AG04450 (cell line): Measurements from ENCODE around the gene LTBP4. TPM values are rescaled to one million over a fixed set of nuclear protein-coding genes. Genes with fewer than 3 reads are reported as not detected.

Experiments used
- CTCF ChIA-PET: fragments of 300-600, 350-600 bp; formaldehyde crosslinking; extraction: SDS; loops from one replicate; lab custom pipeline; 2022; ENCODE audit warnings: antibody characterized with exemption, inconsistent platforms; lab: Charles Lee
- POLR2A ChIA-PET: fragments of 350-600 bp; formaldehyde crosslinking; extraction: SDS; loops from one replicate; lab custom pipeline; 2021; ENCODE audit warnings: antibody characterized with exemption, inconsistent platforms; lab: Yijun Ruan, JAX
- DNase-seq: peaks from one replicate; pipeline ENCODE4 v3.0.0-alpha.2; 2011; ENCODE audit warnings: low read depth, low spot score
- H3K27ac ChIP-seq: one replicate; pipeline ENCODE4 v1.5.1; 2012; ENCODE audit warnings: low read depth, low read length, control low read depth
- H3K27me3 ChIP-seq: one replicate; pipeline ENCODE4 v1.6.0; 2012; ENCODE audit warnings: low read length; ENCODE audit not compliant: control insufficient read depth, insufficient read depth
- H3K4me3 ChIP-seq: 2 replicates; pipeline ENCODE4 v1.5.1; 2011; ENCODE audit warnings: mild to moderate bottlenecking, low read depth, low read length, control low read depth
- H3K9me3 ChIP-seq: 2 replicates; pipeline ENCODE4 v1.5.1; 2012; ENCODE audit warnings: low read length; ENCODE audit not compliant: control insufficient read depth, insufficient read depth
- CTCF ChIP-seq: IDR thresholded peaks from 2 replicates; pipeline ENCODE4 v1.5.1; 2011; ENCODE audit warnings: low read depth, low read length, control low read depth, inconsistent platforms
- polyA minus RNA-seq: library from RNA; depleted of rRNA, polyadenylated mRNA; stranded (reverse); fragments of >200 nt; gene quantifications from 2 replicates; pipeline ENCODE4 v1.2.3, GENCODE V29; 2011; rRNA and poly(A)+ RNA removed
- polyA plus RNA-seq: library from polyadenylated mRNA; depleted of rRNA; stranded (reverse); fragments of >200 nt; gene quantifications from 2 replicates; pipeline ENCODE4 v1.2.3, GENCODE V29; 2011; rRNA removed

Gene LTBP4
- 41.3 and 70.3 TPM in 2 replicates for polyA plus RNA-seq
- 41.9 and 53.5 TPM in 2 replicates for polyA minus RNA-seq

DNA sequence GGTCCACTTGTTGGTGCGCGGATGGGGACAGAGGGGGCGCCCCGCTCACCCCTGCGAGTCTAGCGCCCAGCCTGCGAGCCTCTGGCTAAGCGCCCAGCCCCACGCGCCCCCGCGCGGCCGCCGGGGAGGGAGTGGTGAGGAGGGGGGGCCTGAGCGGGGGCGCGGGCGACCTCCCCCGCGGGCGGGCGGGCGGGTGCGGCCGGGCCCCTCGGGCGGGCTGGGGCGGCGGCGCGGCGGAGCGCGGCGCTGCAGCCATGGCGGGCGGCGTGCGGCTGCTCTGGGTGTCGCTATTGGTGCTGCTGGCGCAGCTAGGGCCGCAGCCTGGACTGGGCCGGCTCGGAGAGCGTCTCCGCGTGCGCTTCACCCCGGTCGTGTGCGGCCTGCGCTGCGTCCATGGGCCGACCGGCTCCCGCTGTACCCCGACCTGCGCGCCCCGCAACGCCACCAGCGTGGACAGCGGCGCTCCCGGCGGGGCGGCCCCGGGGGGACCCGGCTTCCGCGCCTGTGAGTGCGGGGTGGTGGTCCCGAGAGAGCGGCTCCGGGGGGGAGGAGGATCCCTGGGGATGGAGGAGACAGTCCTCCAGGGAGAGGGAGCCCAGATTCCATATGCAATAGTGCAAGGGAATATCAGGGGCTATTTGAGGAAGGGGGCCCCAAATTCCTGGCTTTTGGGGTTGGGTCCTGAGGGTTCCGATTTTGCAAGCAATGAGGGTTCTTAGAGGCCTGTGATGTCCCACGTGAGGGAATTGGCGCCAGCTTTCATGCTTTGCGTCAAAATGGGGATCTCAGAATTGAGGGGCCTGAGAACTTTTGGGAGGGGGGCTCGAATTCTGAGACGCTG, at the start of gene LTBP4:
TSS of gene LTBP4 (plus strand) at position 236 of the 841 bp plus-strand sequence. CDS start at position 255, 19 bp downstream.
- peaks cover 2% of the 10 kb centered on the region; the same call in 1 of the 2 replicates for H3K9me3 ChIP-seq
- ChIA-PET CTCF (interaction anchor here (0.8 to 3.8 kb wide), 9 partner anchors 33 to 320 kb away, joined by 3 to 19 read pairs (median 4); no protein-coding TSS in a partner anchor), POLR2A (no interaction called here)
- no peaks in the 10 kb centered on the region for H3K27me3 ChIP-seq
- peak within 1 kb of the TSS; percentile 69 for H3K4me3 ChIP-seq
- peak; percentile 15; the same call in 1 of the 2 replicates for TF ChIP-seq CTCF
- DNase-seq, result no peak
- peak within 1 kb of the TSS; percentile 21 for H3K27ac ChIP-seq

GRCh38 chr19:40552848-40553247, 48.3 kb upstream of the LTBP4 start:
- no peak for DNase-seq
- TF ChIP-seq CTCF, result no peak
- no peaks in the 10 kb centered on the region; the same call in 1 of the 2 replicates for H3K9me3 ChIP-seq
- no peak overlapping the region for H3K4me3 ChIP-seq
- ChIA-PET CTCF (interaction anchor here (1.4 kb wide), 1 partner anchor 11 kb away, joined by 12 read pairs; no protein-coding TSS in a partner anchor), POLR2A (no interaction called here)
- no peak overlapping the region for H3K27ac ChIP-seq
- H3K27me3 ChIP-seq, result peaks cover 51% of the 10 kb centered on the region

GRCh38 chr19:40553885-40554857, 47.0 kb upstream of the LTBP4 start:
- CTCF ChIA-PET, result no interaction called here
- Histone ChIP-seq H3K27ac (no peak overlapping the region), H3K27me3 (peaks cover 48% of the 10 kb centered on the region), H3K9me3 (no peaks in the 10 kb centered on the region; the same call in 1 of the 2 replicates), H3K4me3 (no peak overlapping the region)
- POLR2A ChIA-PET, result no interaction called here
- no peak for TF ChIP-seq CTCF
- DNase-seq, result no peak

- POLR2A ChIA-PET, result interaction anchor here (1.1 kb wide), 1 partner anchor 14 kb away, joined by 4 read pairs; no protein-coding TSS in a partner anchor
- H3K4me3 ChIP-seq, result no peak overlapping the region
- peaks cover 58% of the 10 kb centered on the region for H3K27me3 ChIP-seq
- H3K27ac ChIP-seq, result no peak overlapping the region
- no peaks in the 10 kb centered on the region; the same call in 1 of the 2 replicates for H3K9me3 ChIP-seq
- no peak for TF ChIP-seq CTCF
- no peak for DNase-seq
- CTCF ChIA-PET, result interaction anchor here (0.6 to 1.7 kb wide), 3 partner anchors 16 to 94 kb away, joined by 3 to 7 read pairs (median 5); no protein-coding TSS in a partner anchor
Measured at GRCh38 chr19:40555978-40556689, 45.0 kb upstream of the LTBP4 start.
